H9 (cell line): ENCODE data around the gene SLC5A1. TPM values are rescaled to one million over a fixed set of nuclear protein-coding genes. Genes with fewer than 3 reads are reported as not detected.

Experiments used
- DNase-seq: peaks from one replicate; pipeline ENCODE4 v3.0.0-alpha.2; 2017
- H2AFZ ChIP-seq: one replicate; pipeline ENCODE4 v1.6.1; 2013; ENCODE audit warnings: mild to moderate bottlenecking, low read length, control low read depth, moderate library complexity
- H2AK5ac ChIP-seq: 2 replicates; pipeline ENCODE4 v1.6.1; 2013; ENCODE audit warnings: low read length, control low read depth, mixed read lengths; ENCODE audit not compliant: insufficient read length
- H2BK120ac ChIP-seq: one replicate; pipeline ENCODE4 v1.6.1; 2013; ENCODE audit warnings: low read depth, mild to moderate bottlenecking, low read length, control low read depth, inconsistent platforms; ENCODE audit not compliant: poor library complexity, severe bottlenecking
- H2BK12ac ChIP-seq: 2 replicates; pipeline ENCODE4 v1.6.1; 2013; ENCODE audit warnings: low read length, control low read depth, mixed read lengths, low read depth; ENCODE audit not compliant: insufficient read length
- H2BK15ac ChIP-seq: 2 replicates; pipeline ENCODE4 v1.6.1; 2013; ENCODE audit warnings: low read depth, low read length, control low read depth
- H2BK20ac ChIP-seq: one replicate; pipeline ENCODE4 v1.6.1; 2013; ENCODE audit warnings: low read depth, mild to moderate bottlenecking, low read length, control low read depth, inconsistent platforms; ENCODE audit not compliant: poor library complexity, severe bottlenecking
- H2BK5ac ChIP-seq: 2 replicates; pipeline ENCODE4 v1.6.1; 2013; ENCODE audit warnings: low read length, control low read depth, mixed read lengths; ENCODE audit not compliant: insufficient read length
- H3K14ac ChIP-seq: 2 replicates; pipeline ENCODE4 v1.6.1; 2013; ENCODE audit warnings: low read length, control low read depth; ENCODE audit not compliant: insufficient read depth
- H3K18ac ChIP-seq: 2 replicates; pipeline ENCODE4 v1.6.1; 2013; ENCODE audit warnings: low read depth, mild to moderate bottlenecking, mixed read lengths, low read length, control low read depth; ENCODE audit not compliant: insufficient read length
- H3K23ac ChIP-seq: 2 replicates; pipeline ENCODE4 v1.6.1; 2013; ENCODE audit warnings: low read length, control low read depth, mixed read lengths, low read depth; ENCODE audit not compliant: insufficient read length
- H3K23me2 ChIP-seq: 2 replicates; pipeline ENCODE4 v1.6.1; 2013; ENCODE audit warnings: low read depth, mild to moderate bottlenecking, mixed read lengths, low read length, control low read depth; ENCODE audit not compliant: insufficient read length, poor library complexity, severe bottlenecking
- H3K27ac ChIP-seq: 2 replicates; pipeline ENCODE4 v1.5.1; 2013; ENCODE audit warnings: low read length, control low read depth, mixed read lengths, low read depth; ENCODE audit not compliant: insufficient read length
- H3K27me3 ChIP-seq: 2 replicates; pipeline ENCODE4 v1.6.1; 2013; ENCODE audit warnings: low read length, control low read depth, inconsistent platforms; ENCODE audit not compliant: insufficient read depth
- H3K4ac ChIP-seq: 2 replicates; pipeline ENCODE4 v1.6.1; 2013; ENCODE audit warnings: low read depth, mild to moderate bottlenecking, control low read depth, inconsistent platforms, low read length, moderate library complexity
- H3K4me1 ChIP-seq: 2 replicates; pipeline ENCODE4 v1.6.1; 2013; ENCODE audit warnings: low read length, control low read depth, inconsistent platforms; ENCODE audit not compliant: insufficient read depth
- H3K4me2 ChIP-seq: 2 replicates; pipeline ENCODE4 v1.6.1; 2013; ENCODE audit warnings: low read length, control low read depth, mixed read lengths; ENCODE audit not compliant: insufficient read length, insufficient read depth
- H3K56ac ChIP-seq: 2 replicates; pipeline ENCODE4 v1.6.1; 2013; ENCODE audit warnings: low read depth, mild to moderate bottlenecking, mixed read lengths, low read length, control low read depth; ENCODE audit not compliant: insufficient read length
- H3K79me1 ChIP-seq: 2 replicates; pipeline ENCODE4 v1.6.1; 2013; ENCODE audit warnings: low read depth, mild to moderate bottlenecking, moderate library complexity, low read length, control low read depth, inconsistent platforms; ENCODE audit not compliant: insufficient read depth, poor library complexity, severe bottlenecking
- H3K79me2 ChIP-seq: 2 replicates; pipeline ENCODE4 v1.6.1; 2013; ENCODE audit warnings: low read length, control low read depth, inconsistent platforms; ENCODE audit not compliant: insufficient read depth
- H3K9ac ChIP-seq: 2 replicates; pipeline ENCODE4 v1.6.1; 2013; ENCODE audit warnings: low read length, control low read depth, mixed read lengths; ENCODE audit not compliant: insufficient read length; ENCODE audit errors: extremely low read depth
- H3K9me3 ChIP-seq: one replicate; pipeline ENCODE4 v1.6.1; 2013; ENCODE audit warnings: low read depth, low read length, inconsistent platforms; ENCODE audit not compliant: control insufficient read depth
- H3T11ph ChIP-seq: one replicate; pipeline ENCODE4 v1.6.1; 2013; ENCODE audit warnings: mild to moderate bottlenecking, low read length, control low read depth, inconsistent platforms
- H4K20me1 ChIP-seq: one replicate; pipeline ENCODE4 v1.6.1; 2013; ENCODE audit not compliant: control insufficient read depth, insufficient read length, insufficient read depth
- H4K5ac ChIP-seq: 2 replicates; pipeline ENCODE4 v1.6.1; 2013; ENCODE audit warnings: low read depth, mild to moderate bottlenecking, mixed read lengths, low read length, control low read depth; ENCODE audit not compliant: insufficient read length
- H4K8ac ChIP-seq: replicated peaks from 2 replicates; pipeline ENCODE4 v1.6.1; 2013; ENCODE audit warnings: low read length, control low read depth, mixed read lengths, low read depth; ENCODE audit not compliant: insufficient read length
- H4K91ac ChIP-seq: 2 replicates; pipeline ENCODE4 v1.6.1; 2013; ENCODE audit warnings: low read depth, mild to moderate bottlenecking, moderate library complexity, mixed read lengths, low read length, control low read depth; ENCODE audit not compliant: insufficient read length
- H3K27ac Mint-ChIP-seq, 3 experiments: 2 replicates in 2 of 3; 3 replicates in 1 of 3; pipeline ENCODE4 v1.8.0; 2020 to 2021; ENCODE audit warnings: mixed read lengths in 3 of 3, mild to moderate bottlenecking in 1 of 3, moderate library complexity in 1 of 3
- H3K27me3 Mint-ChIP-seq: 2 replicates; pipeline ENCODE4 v1.8.0; 2021; ENCODE audit warnings: low read depth, mild to moderate bottlenecking, moderate library complexity, mixed read lengths
- H3K36me3 Mint-ChIP-seq, 3 experiments: 2 replicates in 2 of 3; 3 replicates in 1 of 3; pipeline ENCODE4 v1.8.0; 2020 to 2021; ENCODE audit warnings: low read depth in 3 of 3, mixed read lengths in 3 of 3; ENCODE audit not compliant: insufficient read depth in 1 of 3
- H3K4me1 Mint-ChIP-seq, 2 experiments: 2 replicates each; pipeline ENCODE4 v1.8.0; 2020; ENCODE audit warnings: mixed read lengths in 2 of 2
- H3K4me3 Mint-ChIP-seq, 2 experiments: 2 replicates in 1 of 2; 3 replicates in 1 of 2; pipeline ENCODE4 v1.8.0; 2020 to 2021; ENCODE audit warnings: mild to moderate bottlenecking in 2 of 2, mixed read lengths in 2 of 2, moderate library complexity in 1 of 2
- H3K9me3 Mint-ChIP-seq, 2 experiments: 2 replicates in 1 of 2; 3 replicates in 1 of 2; pipeline ENCODE4 v1.8.0; 2020; ENCODE audit warnings: mild to moderate bottlenecking in 2 of 2, mixed read lengths in 2 of 2, moderate library complexity in 1 of 2
- WGBS: extraction: QIAGEN DNeasy Blood & Tissue Kit; methylation state at CpG from one replicate; pipeline ENCODE4 v1.1.7; 2013; ENCODE audit warnings: missing lambda C conversion rate, low lambda C conversion rate, mixed read lengths; ENCODE audit not compliant: insufficient read length; ENCODE audit errors: extremely low coverage; 5-methylcytosine and 5-hydroxymethylcytosine counted together
- total RNA-seq: library from RNA; stranded (reverse); gene quantifications from 2 replicates; pipeline ENCODE4 v1.2.1, GENCODE V29; 2021
- TF ChIP-seq, protein P1 (sequence below): fragments of 200-600 bp; sonication (generic); conservative IDR thresholded peaks from 3 replicates; pipeline ENCODE4 v1.8.0; 2021; ENCODE audit warnings: antibody characterized with exemption, mild to moderate bottlenecking

The SLC5A1 gene
- total RNA-seq, 1 experiment from 2014 or later: not detected

DNA sequence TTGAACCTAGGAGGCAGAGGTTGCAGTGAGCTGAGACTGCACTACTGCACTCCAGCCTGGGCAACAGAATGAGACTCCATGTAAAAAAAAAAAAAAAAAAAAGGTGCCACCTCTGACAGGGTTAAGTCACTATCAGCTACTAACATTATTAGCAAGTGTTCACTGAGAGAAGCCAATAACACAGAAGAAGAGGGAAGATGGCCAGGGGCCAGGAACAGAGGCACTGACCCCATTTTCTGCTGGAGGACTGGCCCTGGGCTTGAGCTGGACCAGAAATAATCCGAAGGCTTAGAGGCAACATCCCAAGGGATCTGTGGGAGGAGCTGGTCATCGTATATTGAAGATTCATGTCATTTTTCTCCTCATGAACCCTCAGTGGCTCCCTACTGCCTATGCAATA, 5.0 kb downstream of the SLC5A1 start:
- H3K4me3 Mint-ChIP-seq: no peak overlapping the region
- no peaks in the 10 kb centered on the region for H3K79me1 ChIP-seq
- no peaks in the 10 kb centered on the region for H3K79me2 ChIP-seq
- peaks cover 78% of the 10 kb centered on the region for H3K27me3 Mint-ChIP-seq
- H3K27ac Mint-ChIP-seq: no peak overlapping the region
- H2BK5ac ChIP-seq: no peak overlapping the region
- H4K8ac ChIP-seq: no peak overlapping the region
- no peak for DNase-seq
- H3K4me2 ChIP-seq: no peak overlapping the region
- H2BK12ac ChIP-seq: no peak overlapping the region
- no peaks in the 10 kb centered on the region for H3K9me3 ChIP-seq
- H3T11ph ChIP-seq: no peak overlapping the region
- no peak overlapping the region for H2BK120ac ChIP-seq
- no peak overlapping the region for H3K23ac ChIP-seq
- no peak overlapping the region for H3K18ac ChIP-seq
- H2AFZ ChIP-seq: no peak overlapping the region
- no peak overlapping the region for H3K56ac ChIP-seq
- no peak overlapping the region for H2BK15ac ChIP-seq
- H3K9ac ChIP-seq: no peak overlapping the region
- no peaks in the 10 kb centered on the region for H3K23me2 ChIP-seq
- no peak overlapping the region for H3K14ac ChIP-seq
- H3K27ac ChIP-seq: no peak overlapping the region
- H2AK5ac ChIP-seq: no peak overlapping the region
- H2BK20ac ChIP-seq: no peak overlapping the region
- WGBS: no CpG with 5 or more reads among the region's 2 CpGs
- no peaks in the 10 kb centered on the region for H3K4me1 ChIP-seq
- H3K27me3 ChIP-seq: no peaks in the 10 kb centered on the region
- H3K4ac ChIP-seq: no peak overlapping the region
- no peaks in the 10 kb centered on the region for H3K9me3 Mint-ChIP-seq
- no peaks in the 10 kb centered on the region; a peak in 1 of 7 replicates for H3K36me3 Mint-ChIP-seq
- no peak overlapping the region for H4K91ac ChIP-seq
- no peaks in the 10 kb centered on the region for H4K20me1 ChIP-seq
- no peak overlapping the region for H4K5ac ChIP-seq
- H3K4me1 Mint-ChIP-seq: peaks cover 11 to 16% of the 10 kb centered on the region in 2 experiments; a peak in 3 of 4 replicates
- TF ChIP-seq, protein P1, sequence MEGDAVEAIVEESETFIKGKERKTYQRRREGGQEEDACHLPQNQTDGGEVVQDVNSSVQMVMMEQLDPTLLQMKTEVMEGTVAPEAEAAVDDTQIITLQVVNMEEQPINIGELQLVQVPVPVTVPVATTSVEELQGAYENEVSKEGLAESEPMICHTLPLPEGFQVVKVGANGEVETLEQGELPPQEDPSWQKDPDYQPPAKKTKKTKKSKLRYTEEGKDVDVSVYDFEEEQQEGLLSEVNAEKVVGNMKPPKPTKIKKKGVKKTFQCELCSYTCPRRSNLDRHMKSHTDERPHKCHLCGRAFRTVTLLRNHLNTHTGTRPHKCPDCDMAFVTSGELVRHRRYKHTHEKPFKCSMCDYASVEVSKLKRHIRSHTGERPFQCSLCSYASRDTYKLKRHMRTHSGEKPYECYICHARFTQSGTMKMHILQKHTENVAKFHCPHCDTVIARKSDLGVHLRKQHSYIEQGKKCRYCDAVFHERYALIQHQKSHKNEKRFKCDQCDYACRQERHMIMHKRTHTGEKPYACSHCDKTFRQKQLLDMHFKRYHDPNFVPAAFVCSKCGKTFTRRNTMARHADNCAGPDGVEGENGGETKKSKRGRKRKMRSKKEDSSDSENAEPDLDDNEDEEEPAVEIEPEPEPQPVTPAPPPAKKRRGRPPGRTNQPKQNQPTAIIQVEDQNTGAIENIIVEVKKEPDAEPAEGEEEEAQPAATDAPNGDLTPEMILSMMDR: no peak
